Transverse colon (tissue), 3 donors: ENCODE data around the gene KRT4.

Source experiments
- POLR2A ChIP-seq: fragments of 450-650 bp; IDR thresholded peaks from one replicate; pipeline ENCODE4 v1.6.1; 2016; ENCODE audit warnings: antibody characterized with exemption, mild to moderate bottlenecking, moderate library complexity
- POLR2AphosphoS5 ChIP-seq, 3 donors: sonication (generic); formaldehyde crosslinking; IDR thresholded peaks; one replicate each; pipeline ENCODE4 v1.6.1; 2016; ENCODE audit warnings: antibody characterized with exemption in 3 of 3

- TF ChIP-seq POLR2AphosphoS5 (IDR thresholded peaks at IDR 0.05): no peak
- no peak for TF ChIP-seq POLR2A
Observed at GRCh38 chr12:52802442-52802841, 11.5 kb downstream of the KRT4 start.
